GM12878 (cell line): ENCODE results near the gene MBD3L2B. TPM values are rescaled to one million over a fixed set of nuclear protein-coding genes. Genes with fewer than 3 reads are reported as not detected.

Source experiments
- ATAC-seq: fragments of 200-7000 bp; cut with Tn5 transposase; 3 replicates; pipeline ENCODE4 v1.9.1; 2020; ENCODE audit warnings: mild to moderate bottlenecking, moderate library complexity
- BruUV-seq: library from RNA; stranded (reverse); fragments of 400-500 nt; replicated peaks from 2 replicates; lab custom pipeline; 2021; lab: Mats Ljungman, UMichigan
- CTCF ChIA-PET: fragments of 300-600 bp; sonication (Branson Sonifier 250); formaldehyde crosslinking; extraction: SDS; loops from one replicate; lab custom pipeline; 2021; ENCODE audit warnings: inconsistent platforms; lab: Yijun Ruan, JAX
- POLR2A ChIA-PET: fragments of 350-600 bp; formaldehyde crosslinking; extraction: SDS; loops from one replicate; lab custom pipeline; 2021; ENCODE audit warnings: inconsistent platforms; lab: Charles Lee
- RAD21 ChIA-PET: fragments of 300-600 bp; sonication (Branson Sonifier 250); formaldehyde crosslinking; loops from one replicate; lab custom pipeline; 2023; ENCODE audit warnings: antibody characterized with exemption; ENCODE audit not compliant: unreplicated experiment; lab: Charles Lee
- SMC1A ChIA-PET: fragments of 300-600 bp; sonication (Branson Sonifier 250); formaldehyde crosslinking; loops from one replicate; lab custom pipeline; 2023; ENCODE audit not compliant: unreplicated experiment, uncharacterized antibody; lab: Charles Lee
- DNase-seq: peaks from one replicate; pipeline ENCODE4 v3.0.0-alpha.2; 2011; ENCODE audit warnings: low read depth, low spot score
- FAIRE-seq: peaks from 3 replicates; lab custom pipeline; 2011; peaks lifted over from hg19 to GRCh38; lab: Jason Lieb, UNC
- H2AFZ ChIP-seq: 2 replicates; pipeline ENCODE4 v1.6.0; 2011; ENCODE audit warnings: low read depth, low read length, control low read depth; ENCODE audit not compliant: control insufficient read depth
- H3K27ac ChIP-seq: 2 replicates; pipeline ENCODE4 v1.5.1; 2011; ENCODE audit warnings: control low read depth; ENCODE audit not compliant: control insufficient read depth, insufficient read depth
- H3K27me3 ChIP-seq, 2 experiments: replicated peaks in 1 of 2; 2 replicates each; pipeline versions ENCODE4 v1.6.0 to v1.6.1; 2011; ENCODE audit warnings: low read length in 1 of 2; ENCODE audit not compliant: control insufficient read depth in 2 of 2, insufficient read depth in 2 of 2
- H3K36me3 ChIP-seq, 2 experiments: 2 replicates each; pipeline ENCODE4 v1.5.1; 2011; ENCODE audit warnings: low read length in 1 of 2; ENCODE audit not compliant: control insufficient read depth in 2 of 2, insufficient read depth in 2 of 2
- H3K4me1 ChIP-seq: 2 replicates; pipeline ENCODE4 v1.6.1; 2011; ENCODE audit warnings: mild to moderate bottlenecking, low read length, moderate library complexity, mixed read lengths; ENCODE audit not compliant: control insufficient read depth, insufficient read depth
- H3K4me2 ChIP-seq: 2 replicates; pipeline ENCODE4 v1.6.0; 2011; ENCODE audit warnings: control low read depth; ENCODE audit not compliant: control insufficient read depth, insufficient read depth
- H3K4me3 ChIP-seq: fragments of 200-600 bp; sonication (generic); 2 replicates; pipeline ENCODE4 v1.5.1; 2016
- H3K79me2 ChIP-seq: 2 replicates; pipeline ENCODE4 v1.6.0; 2011; ENCODE audit warnings: low read length; ENCODE audit not compliant: control insufficient read depth, insufficient read depth
- H3K9ac ChIP-seq: 2 replicates; pipeline ENCODE4 v1.8.0; 2011; ENCODE audit warnings: low read length, control low read depth, mixed read lengths; ENCODE audit not compliant: control insufficient read depth, insufficient read depth
- H3K9me3 ChIP-seq: replicated peaks from 3 replicates; pipeline ENCODE4 v1.5.1; 2011; ENCODE audit warnings: mild to moderate bottlenecking, low read length; ENCODE audit not compliant: control insufficient read depth, insufficient read depth
- H4K20me1 ChIP-seq: 2 replicates; pipeline ENCODE4 v1.6.0; 2011; ENCODE audit not compliant: control insufficient read depth, insufficient read depth
- DPF2 ChIP-seq: fragments of 450-650 bp; IDR thresholded peaks from 2 replicates; pipeline ENCODE4 v1.6.1; 2017; ENCODE audit warnings: mild to moderate bottlenecking
- MEF2B ChIP-seq: fragments of 450-650 bp; IDR thresholded peaks from 2 replicates; pipeline ENCODE4 v1.6.1; 2018; ENCODE audit warnings: mild to moderate bottlenecking, moderate library complexity; ENCODE audit not compliant: partially characterized antibody, poor library complexity, severe bottlenecking
- ZNF687 ChIP-seq: fragments of 450-650 bp; IDR thresholded peaks from 2 replicates; pipeline ENCODE4 v1.6.1; 2017; ENCODE audit warnings: mild to moderate bottlenecking, moderate library complexity
- WGBS: methylation state at CpG from one replicate; pipeline ENCODE4 v1.1.6; 2016; ENCODE audit warnings: low lambda C conversion rate; ENCODE audit not compliant: insufficient replicate concordance, insufficient coverage; ENCODE audit errors: missing lambda C conversion rate; 5-methylcytosine and 5-hydroxymethylcytosine counted together
- in situ Hi-C: fragments of 300-500 bp; cut with MboI; formaldehyde crosslinking; loops from 9 replicates; pipeline ENCODE4 v1.14.3; 2018; ENCODE audit warnings: mixed read lengths
- intact Hi-C: fragments of 100-400 bp; cut with micrococcal nuclease; formaldehyde crosslinking; loops from one replicate; pipeline ENCODE4 v1.14.2; 2022; ENCODE audit not compliant: unreplicated experiment
- polyA plus RNA-seq, 11 experiments: library from polyadenylated mRNA; depleted of rRNA in 4 of 11; unstranded in 6 of 11; stranded (reverse) in 5 of 11; fragments of >200 nt; fragmentation: Nextera tagmentation in 4 of 11; fragmentation: Illumina TruSeq in 1 of 11; extraction: Ambion mirVana in 4 of 11; extraction: Trizol in 1 of 11; gene quantifications; 1 replicate in 1 of 11; 2 replicates in 10 of 11; pipeline versions ENCODE4 v1.2.1 to v1.2.3, GENCODE V29; 2011 to 2016; ENCODE audit warnings: inconsistent platforms in 2 of 11, missing spikeins in 2 of 11, low read depth in 1 of 11
- total RNA-seq, 4 experiments: library from RNA; depleted of rRNA in 3 of 4; stranded (reverse); fragments of >200 nt in 3 of 4; fragmentation: Illumina TruSeq in 1 of 4; extraction: Trizol in 1 of 4; gene quantifications; 2 replicates each; pipeline versions ENCODE4 v1.2.1 to v1.2.3, GENCODE V29; 2013 to 2021
- TF ChIP-seq, protein P1 (sequence below): fragments of 450-650 bp; formaldehyde crosslinking; IDR thresholded peaks from 2 replicates; pipeline ENCODE4 v1.4.0; 2020; ENCODE audit warnings: mild to moderate bottlenecking, moderate library complexity
- TF ChIP-seq, protein P2 (sequence below): fragments of 450-650 bp; IDR thresholded peaks from 2 replicates; pipeline ENCODE4 v1.6.1; 2017; ENCODE audit warnings: mild to moderate bottlenecking, low read depth, inconsistent platforms; ENCODE audit not compliant: poor library complexity, severe bottlenecking

The MBD3L2B gene
- total and polyA plus RNA-seq, 10 of the 15 experiments (the other 5 are each of a cell fraction or from before 2014, with no cell fraction given) = 0.10 TPM; not detected in 9

GRCh38 chr19:6997679-6998445, 23.4 kb downstream of the MBD3L2B start (continued):
- TF ChIP-seq ZNF687 = peak; percentile 41
- no peak for TF ChIP-seq DPF2

DNA sequence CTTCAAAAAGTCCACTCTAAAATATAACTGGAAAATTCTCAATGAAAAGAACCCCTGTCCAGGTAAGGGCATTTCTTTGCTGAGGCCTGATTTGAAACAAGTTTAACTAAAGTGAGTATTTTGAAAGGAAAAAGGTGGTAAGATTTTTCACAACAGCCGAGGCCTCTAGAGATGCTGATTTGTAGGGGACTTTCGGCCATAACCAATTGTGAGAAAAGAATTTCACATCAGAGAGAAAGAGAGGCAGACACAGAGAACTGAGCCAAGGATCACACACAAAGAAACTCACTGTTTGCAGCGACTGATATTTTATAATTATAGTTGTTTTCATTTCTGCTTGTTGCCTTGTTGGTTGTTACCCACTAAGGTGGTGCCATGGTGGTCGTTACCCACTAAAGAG, 24.4 kb downstream of the MBD3L2B start:
- no peak overlapping the region for H3K27ac ChIP-seq
- H3K9me3 ChIP-seq = peaks cover 3% of the 10 kb centered on the region; the same call in 1 of the 3 replicates
- ATAC-seq = peak; percentile 81
- TF ChIP-seq DPF2 = no peak
- peak; percentile 91 for TF ChIP-seq MEF2B
- TF ChIP-seq, protein P1, sequence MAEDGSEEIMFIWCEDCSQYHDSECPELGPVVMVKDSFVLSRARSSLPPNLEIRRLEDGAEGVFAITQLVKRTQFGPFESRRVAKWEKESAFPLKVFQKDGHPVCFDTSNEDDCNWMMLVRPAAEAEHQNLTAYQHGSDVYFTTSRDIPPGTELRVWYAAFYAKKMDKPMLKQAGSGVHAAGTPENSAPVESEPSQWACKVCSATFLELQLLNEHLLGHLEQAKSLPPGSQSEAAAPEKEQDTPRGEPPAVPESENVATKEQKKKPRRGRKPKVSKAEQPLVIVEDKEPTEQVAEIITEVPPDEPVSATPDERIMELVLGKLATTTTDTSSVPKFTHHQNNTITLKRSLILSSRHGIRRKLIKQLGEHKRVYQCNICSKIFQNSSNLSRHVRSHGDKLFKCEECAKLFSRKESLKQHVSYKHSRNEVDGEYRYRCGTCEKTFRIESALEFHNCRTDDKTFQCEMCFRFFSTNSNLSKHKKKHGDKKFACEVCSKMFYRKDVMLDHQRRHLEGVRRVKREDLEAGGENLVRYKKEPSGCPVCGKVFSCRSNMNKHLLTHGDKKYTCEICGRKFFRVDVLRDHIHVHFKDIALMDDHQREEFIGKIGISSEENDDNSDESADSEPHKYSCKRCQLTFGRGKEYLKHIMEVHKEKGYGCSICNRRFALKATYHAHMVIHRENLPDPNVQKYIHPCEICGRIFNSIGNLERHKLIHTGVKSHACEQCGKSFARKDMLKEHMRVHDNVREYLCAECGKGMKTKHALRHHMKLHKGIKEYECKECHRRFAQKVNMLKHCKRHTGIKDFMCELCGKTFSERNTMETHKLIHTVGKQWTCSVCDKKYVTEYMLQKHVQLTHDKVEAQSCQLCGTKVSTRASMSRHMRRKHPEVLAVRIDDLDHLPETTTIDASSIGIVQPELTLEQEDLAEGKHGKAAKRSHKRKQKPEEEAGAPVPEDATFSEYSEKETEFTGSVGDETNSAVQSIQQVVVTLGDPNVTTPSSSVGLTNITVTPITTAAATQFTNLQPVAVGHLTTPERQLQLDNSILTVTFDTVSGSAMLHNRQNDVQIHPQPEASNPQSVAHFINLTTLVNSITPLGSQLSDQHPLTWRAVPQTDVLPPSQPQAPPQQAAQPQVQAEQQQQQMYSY (CRISPR knock-in tag) = 0 out of 2 replicates have a peak, but pooled peaks have one; percentile 42
- TF ChIP-seq, protein P2, sequence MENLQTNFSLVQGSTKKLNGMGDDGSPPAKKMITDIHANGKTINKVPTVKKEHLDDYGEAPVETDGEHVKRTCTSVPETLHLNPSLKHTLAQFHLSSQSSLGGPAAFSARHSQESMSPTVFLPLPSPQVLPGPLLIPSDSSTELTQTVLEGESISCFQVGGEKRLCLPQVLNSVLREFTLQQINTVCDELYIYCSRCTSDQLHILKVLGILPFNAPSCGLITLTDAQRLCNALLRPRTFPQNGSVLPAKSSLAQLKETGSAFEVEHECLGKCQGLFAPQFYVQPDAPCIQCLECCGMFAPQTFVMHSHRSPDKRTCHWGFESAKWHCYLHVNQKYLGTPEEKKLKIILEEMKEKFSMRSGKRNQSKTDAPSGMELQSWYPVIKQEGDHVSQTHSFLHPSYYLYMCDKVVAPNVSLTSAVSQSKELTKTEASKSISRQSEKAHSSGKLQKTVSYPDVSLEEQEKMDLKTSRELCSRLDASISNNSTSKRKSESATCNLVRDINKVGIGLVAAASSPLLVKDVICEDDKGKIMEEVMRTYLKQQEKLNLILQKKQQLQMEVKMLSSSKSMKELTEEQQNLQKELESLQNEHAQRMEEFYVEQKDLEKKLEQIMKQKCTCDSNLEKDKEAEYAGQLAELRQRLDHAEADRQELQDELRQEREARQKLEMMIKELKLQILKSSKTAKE = peak; percentile 32
- TF ChIP-seq, all 136 proteins: peak for 3
- H3K9ac ChIP-seq = no peak overlapping the region
- ChIA-PET RAD21 (interaction anchor here (0.8 to 1.8 kb wide), 7 partner anchors 8 to 344 kb away, joined by 3 to 9 read pairs (median 8); partner anchors contain the start of gene ZNF557), SMC1A (interaction anchor here (1.0 to 2.1 kb wide), 8 partner anchors 9 to 104 kb away, joined by 3 to 13 read pairs (median 8); partner anchors contain the start of gene ZNF557), CTCF (interaction anchor here (0.7 to 1.2 kb wide), 3 partner anchors 15 to 133 kb away, joined by 3 to 7 read pairs (median 3); no protein-coding TSS in a partner anchor), POLR2A (interaction anchor here (0.9 to 2.4 kb wide), 5 partner anchors 9 to 187 kb away, joined by 3 to 13 read pairs (median 7); partner anchors contain the start of gene ZNF557)
- no peaks in the 10 kb centered on the region for H4K20me1 ChIP-seq
- no peak overlapping the region for H3K4me3 ChIP-seq
- WGBS = 3% methylated on average over 4 of the region's 4 CpGs
- H2AFZ ChIP-seq = no peak overlapping the region
- no peak overlapping the region for H3K4me2 ChIP-seq
- in situ Hi-C loops = no loop called here
- H3K4me1 ChIP-seq = no peaks in the 10 kb centered on the region
- FAIRE-seq (no peak), DNase-seq (no peak)
- no TSS peak for BruUV-seq
- H3K36me3 ChIP-seq = no peaks in the 10 kb centered on the region
- intact Hi-C loops = no loop called here
- H3K79me2 ChIP-seq = no peaks in the 10 kb centered on the region
- H3K27me3 ChIP-seq = no peaks in the 10 kb centered on the region
